GM12874 (cell line): ENCODE measurements around the gene CDK14.

Source experiments
- CTCF ChIP-seq: IDR thresholded peaks from 2 replicates; pipeline ENCODE4 v1.5.1; 2011; ENCODE audit warnings: low read depth, mild to moderate bottlenecking, control low read depth, low read length, moderate library complexity; ENCODE audit not compliant: insufficient read depth

The CDK14 gene

DNA sequence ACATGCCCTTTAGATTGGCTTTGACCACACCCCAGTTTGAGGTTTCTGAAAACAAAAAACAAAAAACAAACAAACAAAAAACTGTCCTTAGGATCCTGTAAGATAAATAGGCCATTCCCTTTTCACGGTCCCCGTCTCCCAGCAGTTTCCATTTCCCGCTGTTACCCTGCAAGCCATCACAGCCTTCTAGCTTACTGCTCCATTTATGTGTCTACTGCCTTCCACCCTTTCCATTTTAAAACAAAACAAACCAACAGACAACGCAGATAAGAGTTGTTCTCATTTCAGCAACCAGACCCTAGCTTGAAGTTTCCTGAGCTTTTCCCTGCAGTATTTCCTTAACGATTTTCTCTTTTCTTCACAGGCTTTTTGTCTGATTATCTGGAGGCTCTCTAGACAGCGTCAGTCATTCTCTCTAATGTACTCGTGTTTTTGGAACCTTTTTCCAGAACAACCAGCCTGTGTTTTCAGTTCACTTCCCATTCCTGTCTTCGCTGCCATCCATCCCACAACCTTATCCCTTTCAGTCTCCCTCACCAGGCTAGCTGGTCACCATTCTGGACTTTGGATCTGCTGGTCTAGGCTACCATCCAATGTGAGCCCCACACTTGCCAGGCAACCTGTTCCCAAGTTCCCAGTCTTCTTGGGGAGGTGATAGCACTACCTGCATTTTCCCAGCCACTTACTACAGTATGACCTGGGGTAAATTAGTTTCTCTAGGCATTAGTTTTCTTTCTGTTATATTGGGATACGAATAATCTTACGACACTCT, 350.8 kb downstream of the CDK14 start:
- TF ChIP-seq CTCF: no peak

GRCh38 chr7:90948085-90948484, 352.0 kb downstream of the CDK14 start:
- TF ChIP-seq CTCF: no peak

DNA sequence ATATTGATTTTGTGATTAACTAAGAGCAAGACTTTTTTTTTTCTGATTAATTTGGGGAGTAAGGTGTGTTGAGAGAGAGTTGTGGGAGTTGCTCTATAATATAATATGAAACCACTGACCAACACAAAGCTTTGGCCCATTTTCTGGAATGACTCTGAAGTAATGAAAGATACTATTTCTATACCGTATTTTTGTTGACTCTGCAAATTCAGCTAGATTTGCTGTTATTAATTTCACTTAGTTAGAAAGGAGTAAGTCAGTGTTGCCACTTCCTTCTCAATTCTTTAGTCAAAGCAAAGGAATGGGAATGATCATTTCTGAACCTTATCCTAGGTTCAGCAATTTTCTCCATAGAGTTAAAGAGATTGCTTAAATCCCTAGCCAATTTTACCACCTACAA, 355.1 kb downstream of the CDK14 start:
- no peak for TF ChIP-seq CTCF

- no peak for TF ChIP-seq CTCF
These were observed 356.1 kb downstream of the CDK14 start for GRCh38 chr7:90951986-90952954.

DNA sequence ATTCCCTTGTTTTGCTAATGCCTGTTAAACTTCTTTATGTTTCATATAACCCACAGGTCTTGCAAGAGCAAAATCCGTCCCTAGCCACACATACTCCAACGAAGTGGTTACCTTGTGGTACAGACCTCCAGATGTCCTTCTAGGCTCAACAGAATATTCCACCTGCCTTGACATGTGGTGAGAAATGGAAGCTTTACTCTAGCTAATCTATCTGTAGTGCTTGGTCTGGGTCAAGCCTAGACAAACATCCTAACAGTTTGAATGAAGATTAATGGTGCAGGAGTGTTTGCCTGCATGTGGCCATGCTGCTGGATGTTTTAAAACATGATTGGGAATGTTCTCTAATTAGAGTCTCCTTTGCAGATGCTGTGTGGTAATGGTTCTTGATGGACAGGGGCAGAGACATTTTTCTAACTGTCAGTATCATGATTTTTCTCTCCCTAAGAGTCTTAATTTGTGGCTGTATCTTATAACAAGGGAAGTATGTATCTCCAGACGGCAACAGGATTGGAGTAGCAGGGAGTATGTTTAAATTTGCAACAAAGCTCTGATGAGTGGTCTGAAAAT, 359.6 kb downstream of the CDK14 start:
- TF ChIP-seq CTCF: no peak

DNA sequence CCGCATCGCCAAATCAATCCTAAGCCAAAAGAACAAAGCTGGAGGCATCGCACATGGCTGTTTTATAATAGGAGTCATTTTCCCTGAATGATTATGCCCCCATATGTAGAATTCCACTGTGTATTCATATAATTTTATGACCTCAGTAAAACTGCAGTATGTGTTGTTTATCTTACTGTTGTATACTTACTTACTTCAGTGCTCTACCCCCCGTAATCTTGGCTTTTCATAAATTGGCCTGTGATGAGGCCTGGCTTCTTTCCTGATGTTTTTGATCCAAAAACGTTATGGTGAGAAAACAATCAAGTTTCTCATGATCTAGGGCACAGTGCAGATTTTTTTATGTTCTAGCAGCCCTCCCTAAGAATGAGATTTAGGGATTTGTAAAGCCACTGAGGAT, 361.8 kb downstream of the CDK14 start:
- no peak for TF ChIP-seq CTCF

- no peak for TF ChIP-seq CTCF
These were observed 362.5 kb downstream of the CDK14 start for GRCh38 chr7:90958647-90959046.
